Karpas-422 (cell line): ENCODE measurements around the gene PPP2R1A. TPM values are rescaled to one million over a fixed set of nuclear protein-coding genes. Genes with fewer than 3 reads are reported as not detected.
A peak's percentile ranks its signal among the peaks of the same experiment; 100 is the strongest.

ENCODE experiments used
- DNase-seq: peaks from one replicate; pipeline ENCODE4 v3.0.0-alpha.2; 2015
- H2AFZ ChIP-seq: fragments of 200-600 bp; sonication (generic); 2 replicates; pipeline ENCODE4 v1.6.1; 2014; ENCODE audit warnings: antibody characterized with exemption, low read length, mixed read lengths
- H3K27ac ChIP-seq: fragments of 200-600 bp; sonication (generic); 2 replicates; pipeline ENCODE4 v1.5.1; 2014; ENCODE audit warnings: mild to moderate bottlenecking, low read length, moderate library complexity
- H3K27me3 ChIP-seq: fragments of 200-600 bp; sonication (generic); 2 replicates; pipeline ENCODE4 v1.6.1; 2014; ENCODE audit warnings: low read length, mixed read lengths
- H3K36me3 ChIP-seq: fragments of 200-600 bp; sonication (generic); 2 replicates; pipeline ENCODE4 v1.6.1; 2014; ENCODE audit warnings: low read length, mixed read lengths; ENCODE audit not compliant: insufficient read depth
- H3K4me1 ChIP-seq: fragments of 200-600 bp; sonication (generic); 2 replicates; pipeline ENCODE4 v1.6.1; 2014; ENCODE audit warnings: mild to moderate bottlenecking, low read length, mixed read lengths
- H3K4me2 ChIP-seq: fragments of 200-600 bp; sonication (generic); 2 replicates; pipeline ENCODE4 v1.6.1; 2014; ENCODE audit warnings: low read length, low read depth, mild to moderate bottlenecking; ENCODE audit not compliant: poor library complexity, severe bottlenecking
- H3K4me3 ChIP-seq: fragments of 200-600 bp; sonication (generic); 2 replicates; pipeline ENCODE4 v1.5.1; 2014; ENCODE audit warnings: mild to moderate bottlenecking, antibody characterized with exemption, low read length, mixed read lengths
- H3K79me2 ChIP-seq: fragments of 200-600 bp; sonication (generic); 2 replicates; pipeline ENCODE4 v1.6.1; 2014; ENCODE audit warnings: mild to moderate bottlenecking, low read length, mixed read lengths
- H3K9ac ChIP-seq: fragments of 200-600 bp; sonication (generic); 2 replicates; pipeline ENCODE4 v1.6.0; 2014; ENCODE audit warnings: low read length
- H3K9me2 ChIP-seq: fragments of 200-600 bp; sonication (generic), shearing (Covaris generic); replicated peaks from 2 replicates; pipeline ENCODE4 v1.6.0; 2014; ENCODE audit warnings: mild to moderate bottlenecking, low read length, moderate library complexity; ENCODE audit not compliant: insufficient read depth
- H3K9me3 ChIP-seq: fragments of 300-700, 200-600 bp; sonication (generic); 2 replicates; pipeline ENCODE4 v1.6.1; 2014; ENCODE audit warnings: low read length, mixed read lengths
- H4K20me1 ChIP-seq: fragments of 200-600 bp; sonication (generic); 2 replicates; pipeline ENCODE4 v1.6.1; 2014; ENCODE audit warnings: mild to moderate bottlenecking, antibody characterized with exemption, low read length, low read depth; ENCODE audit not compliant: insufficient read depth
- total RNA-seq: library from RNA; depleted of rRNA; stranded (reverse); fragments of >200 nt; shearing (Covaris generic); gene quantifications from 2 replicates; pipeline ENCODE4 v1.2.3, GENCODE V29; 2014; ENCODE audit warnings: low replicate concordance; rRNA removed

PPP2R1A gene
- total RNA-seq: 169 and 267 TPM in 2 replicates

DNA sequence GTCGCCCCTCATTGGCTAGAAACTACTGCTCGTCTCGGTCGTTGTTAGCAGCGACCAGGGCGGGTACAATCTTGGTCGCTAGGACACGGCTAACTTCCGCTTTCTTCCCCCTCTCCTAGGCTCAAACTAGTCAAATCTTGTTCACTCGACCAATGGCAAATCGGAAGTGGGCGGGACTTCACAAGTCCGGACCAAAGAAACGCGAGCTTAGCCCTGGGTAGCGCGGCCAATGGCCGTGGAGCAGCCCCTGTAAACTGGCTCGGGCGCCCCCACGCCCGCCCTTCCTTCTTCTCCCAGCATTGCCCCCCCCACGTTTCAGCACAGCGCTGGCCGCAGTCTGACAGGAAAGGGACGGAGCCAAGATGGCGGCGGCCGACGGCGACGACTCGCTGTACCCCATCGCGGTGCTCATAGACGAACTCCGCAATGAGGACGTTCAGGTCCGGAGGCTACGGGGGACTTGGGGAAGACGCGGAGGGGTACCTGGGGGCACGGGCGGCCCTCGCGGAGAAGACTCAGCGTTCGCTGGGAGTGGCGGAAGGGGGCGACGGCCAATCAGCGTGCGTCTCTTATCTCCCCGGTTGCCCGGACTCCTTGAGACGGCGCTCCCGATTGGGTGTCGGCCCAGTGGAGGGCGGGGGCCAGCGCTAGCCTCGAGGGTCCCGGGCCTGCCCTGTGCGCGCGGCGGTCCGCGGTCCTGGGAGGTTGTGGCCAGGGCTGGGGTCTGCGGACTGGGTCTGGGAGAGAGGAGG is at the start of gene PPP2R1A:
Gene PPP2R1A (plus strand): TSS at position 318 of the 752 bp plus-strand sequence. CDS start 45 bp downstream, at position 363.
- Histone ChIP-seq H3K9ac (peak within 1 kb of the TSS; percentile 93), H3K9me2 (no peaks in the 10 kb centered on the region), H3K27me3 (no peaks in the 10 kb centered on the region), H3K4me2 (peak within 1 kb of the TSS; percentile 94), H3K36me3 (peaks cover 15% of the 10 kb centered on the region), H3K79me2 (peaks cover 52% of the 10 kb centered on the region), H2AFZ (peak within 1 kb of the TSS; percentile 85), H3K4me1 (peaks cover 21% of the 10 kb centered on the region), H4K20me1 (peaks cover 30% of the 10 kb centered on the region), H3K4me3 (peak within 1 kb of the TSS; percentile 86), H3K27ac (peak within 1 kb of the TSS; percentile 84), H3K9me3 (no peaks in the 10 kb centered on the region)
- peak; percentile 100 for DNase-seq

DNA sequence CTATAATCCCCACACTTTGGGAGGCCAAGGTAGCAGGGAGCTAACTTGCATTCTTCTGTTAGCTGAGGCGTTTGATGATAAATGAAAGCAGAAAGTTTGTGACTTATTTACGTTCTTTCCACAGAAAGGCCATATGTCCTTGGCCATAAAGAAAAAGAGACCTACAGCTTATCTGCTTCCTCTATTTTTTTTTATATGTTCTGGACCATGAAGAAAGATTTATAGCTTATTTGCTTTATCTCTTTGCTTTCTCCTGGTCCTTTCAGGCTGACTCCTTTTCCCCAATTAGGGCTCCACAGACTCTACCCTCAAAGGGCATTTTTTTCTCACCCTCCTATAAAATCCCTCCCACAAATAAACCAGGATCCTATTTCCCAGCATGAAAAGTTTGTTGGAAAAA is 48.6 kb upstream of the PPP2R1A start:
- peaks cover 27% of the 10 kb centered on the region for H3K79me2 ChIP-seq
- H3K4me1 ChIP-seq: peaks cover 15% of the 10 kb centered on the region
- no peak overlapping the region for H3K27ac ChIP-seq
- no peak overlapping the region for H2AFZ ChIP-seq
- peaks cover 20% of the 10 kb centered on the region for H3K9me3 ChIP-seq
- H3K4me2 ChIP-seq: no peak overlapping the region
- H3K27me3 ChIP-seq: no peaks in the 10 kb centered on the region
- H3K4me3 ChIP-seq: no peak overlapping the region
- no peak for DNase-seq
- H3K36me3 ChIP-seq: peaks cover 14% of the 10 kb centered on the region
- H3K9me2 ChIP-seq: no peaks in the 10 kb centered on the region
- H3K9ac ChIP-seq: no peak overlapping the region
- H4K20me1 ChIP-seq: no peaks in the 10 kb centered on the region

DNA sequence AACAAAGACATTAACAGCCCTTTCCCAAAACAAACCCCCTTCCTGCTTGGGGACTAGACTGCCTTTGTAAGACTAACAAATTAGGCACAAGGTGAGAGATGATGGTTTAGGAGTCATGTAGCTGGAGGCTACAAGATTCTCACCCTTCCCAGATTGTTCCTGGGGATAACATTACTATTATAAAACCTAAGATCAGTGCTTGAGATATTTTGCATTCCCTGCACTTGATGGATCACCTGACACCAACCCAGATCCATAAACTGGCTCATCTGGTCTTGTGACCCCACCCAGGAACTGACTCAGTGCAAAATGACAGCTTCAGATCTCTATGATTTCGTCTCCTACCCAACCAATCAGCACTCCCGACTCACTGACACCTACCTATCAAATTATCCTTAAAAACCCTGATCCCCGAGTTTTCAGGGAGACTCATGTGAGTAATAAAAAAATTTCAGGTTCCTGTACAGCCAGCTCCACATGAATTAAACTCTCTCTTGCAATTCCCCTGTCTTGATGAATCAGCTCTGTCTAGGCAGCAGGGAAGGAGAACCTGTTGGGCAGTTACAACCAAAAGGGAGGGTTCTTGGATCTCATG is 47.8 kb upstream of the PPP2R1A start:
- Histone ChIP-seq H3K4me1 (peaks cover 15% of the 10 kb centered on the region), H3K4me3 (no peak overlapping the region), H3K27ac (no peak overlapping the region), H3K36me3 (peaks cover 8% of the 10 kb centered on the region; the same call in 1 of the 2 replicates), H3K27me3 (no peaks in the 10 kb centered on the region), H3K9ac (no peak overlapping the region), H3K4me2 (no peak overlapping the region), H2AFZ (no peak overlapping the region), H3K9me3 (peaks cover 22% of the 10 kb centered on the region), H3K9me2 (no peaks in the 10 kb centered on the region), H3K79me2 (peaks cover 21% of the 10 kb centered on the region), H4K20me1 (no peaks in the 10 kb centered on the region)
- no peak for DNase-seq

DNA sequence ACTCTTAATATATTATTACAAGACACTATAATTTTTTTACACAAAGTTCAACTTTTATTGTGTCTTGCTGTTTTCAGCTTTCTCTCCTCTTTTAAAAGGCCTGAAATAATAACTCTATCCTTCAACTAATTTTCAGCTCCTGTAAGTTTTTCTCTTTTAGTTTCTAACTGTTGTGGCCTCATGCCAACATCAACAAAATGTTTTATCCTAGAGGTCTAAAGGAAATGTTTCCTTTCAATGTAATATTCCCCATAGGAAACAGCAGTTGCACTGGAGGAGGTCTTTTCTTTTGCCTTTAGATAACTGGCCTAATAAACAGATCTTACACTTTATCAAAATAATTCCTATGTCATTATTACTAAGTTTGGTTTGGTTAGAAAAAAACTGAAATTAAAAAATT is 41.6 kb upstream of the PPP2R1A start:
- Histone ChIP-seq H3K9ac (no peak overlapping the region), H3K9me2 (no peaks in the 10 kb centered on the region), H3K27ac (no peak overlapping the region), H2AFZ (no peak overlapping the region), H3K4me2 (no peak overlapping the region), H3K9me3 (peaks cover 47% of the 10 kb centered on the region), H3K79me2 (no peaks in the 10 kb centered on the region), H4K20me1 (no peaks in the 10 kb centered on the region), H3K4me1 (no peaks in the 10 kb centered on the region), H3K4me3 (no peak overlapping the region), H3K27me3 (no peaks in the 10 kb centered on the region), H3K36me3 (no peaks in the 10 kb centered on the region; the same call in 1 of the 2 replicates)
- DNase-seq: no peak

DNA sequence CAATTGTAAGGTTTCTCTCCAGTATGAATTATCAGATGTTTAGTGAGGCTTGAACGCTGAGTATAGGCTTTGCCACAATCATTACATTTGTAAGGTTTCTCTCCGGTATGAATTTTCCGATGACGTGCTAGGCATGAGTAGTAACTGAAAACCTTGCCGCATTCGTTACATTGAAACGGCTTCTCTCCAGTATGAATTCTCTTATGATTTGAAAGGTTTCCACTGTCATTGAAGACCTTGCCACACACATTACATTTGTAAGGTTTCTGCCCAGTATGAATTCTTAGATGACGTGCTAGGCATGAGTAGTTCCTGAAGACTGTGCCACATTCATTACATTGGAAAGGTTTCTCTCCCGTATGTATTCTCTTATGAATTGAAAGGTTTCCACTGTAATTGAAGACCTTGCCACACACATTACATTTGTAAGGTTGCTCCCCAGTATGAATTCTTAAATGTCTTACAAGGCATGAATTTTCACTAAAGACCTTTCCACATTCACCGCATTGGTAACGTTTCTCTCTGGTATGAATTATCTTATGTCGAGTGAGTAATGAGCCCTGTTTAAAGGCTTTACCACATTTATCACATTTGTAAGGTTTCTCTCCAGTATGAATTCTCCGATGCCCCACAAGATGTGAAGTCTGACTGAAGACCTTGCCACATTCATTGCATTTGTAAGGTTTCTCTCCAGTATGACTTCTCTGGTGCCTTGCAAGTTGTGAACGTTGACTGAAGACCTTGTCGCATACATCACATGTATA is 34.1 kb upstream of the PPP2R1A start:
- Histone ChIP-seq H3K9ac (no peak overlapping the region), H3K9me2 (no peaks in the 10 kb centered on the region), H3K27me3 (no peaks in the 10 kb centered on the region), H3K9me3 (peaks cover 59% of the 10 kb centered on the region), H3K27ac (no peak overlapping the region), H2AFZ (no peak overlapping the region), H3K4me1 (no peaks in the 10 kb centered on the region), H4K20me1 (no peaks in the 10 kb centered on the region), H3K36me3 (peaks cover 34% of the 10 kb centered on the region), H3K4me3 (no peak overlapping the region), H3K79me2 (no peaks in the 10 kb centered on the region), H3K4me2 (no peak overlapping the region)
- no peak for DNase-seq

DNA sequence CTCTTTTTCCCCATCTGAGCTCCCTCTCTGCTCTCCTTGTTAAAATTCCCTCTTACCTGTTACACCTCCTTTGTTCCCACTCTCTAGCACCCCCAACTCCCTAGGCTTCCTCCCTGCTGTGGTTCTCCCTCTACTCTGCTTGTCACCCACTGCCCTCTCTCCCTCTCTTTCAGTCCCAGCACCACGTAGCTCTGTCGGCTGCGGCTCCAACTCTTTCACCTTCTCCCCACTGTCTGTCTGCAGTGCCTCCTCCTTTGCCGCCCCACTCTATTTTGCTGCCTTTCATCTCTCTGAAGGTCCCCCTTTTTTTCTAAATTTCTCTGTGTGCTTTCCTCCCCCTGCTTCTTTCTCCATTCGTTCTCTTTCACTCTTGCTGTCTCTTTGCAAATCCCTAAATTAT is 19.5 kb upstream of the PPP2R1A start:
- peaks cover 18% of the 10 kb centered on the region for H3K4me1 ChIP-seq
- H3K27me3 ChIP-seq: no peaks in the 10 kb centered on the region
- H3K36me3 ChIP-seq: peaks cover 33% of the 10 kb centered on the region
- H3K27ac ChIP-seq: 0 out of 2 replicates have a peak overlapping the region, but pooled peaks have one; percentile 32
- peaks cover 20% of the 10 kb centered on the region for H3K79me2 ChIP-seq
- H3K9ac ChIP-seq: peak overlapping the region; percentile 88
- H4K20me1 ChIP-seq: no peaks in the 10 kb centered on the region
- peaks cover 4% of the 10 kb centered on the region for H3K9me3 ChIP-seq
- H2AFZ ChIP-seq: peak overlapping the region; percentile 82
- peak overlapping the region; percentile 89 for H3K4me3 ChIP-seq
- DNase-seq: no peak
- H3K9me2 ChIP-seq: no peaks in the 10 kb centered on the region
- H3K4me2 ChIP-seq: peak overlapping the region; percentile 92

DNA sequence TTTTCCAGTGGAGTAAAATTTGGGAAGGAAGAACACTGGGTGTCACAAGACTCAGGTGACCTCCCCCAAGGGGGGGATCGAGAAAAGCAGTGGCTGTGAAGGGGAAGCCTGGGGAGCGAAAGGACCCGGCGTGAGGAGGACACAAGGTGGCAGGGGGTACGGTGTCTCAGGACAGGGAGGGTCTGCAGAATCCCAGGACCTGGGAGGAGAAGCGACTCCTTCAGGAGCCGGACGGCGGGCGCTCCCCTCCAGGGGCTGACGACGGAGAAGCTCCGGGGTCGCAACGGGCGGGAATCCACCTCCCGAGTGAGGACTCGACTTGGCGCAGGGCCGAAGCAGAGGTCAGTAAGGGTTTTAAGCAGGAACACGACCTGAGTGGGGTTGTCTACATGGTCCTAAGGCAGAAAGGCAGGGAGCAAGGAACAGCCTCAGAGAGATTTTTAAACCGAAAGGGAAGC is 19.0 kb upstream of the PPP2R1A start:
- peaks cover 28% of the 10 kb centered on the region for H3K36me3 ChIP-seq
- H4K20me1 ChIP-seq: no peaks in the 10 kb centered on the region
- peak overlapping the region; percentile 32 for H3K27ac ChIP-seq
- peak overlapping the region; percentile 92 for H3K4me2 ChIP-seq
- DNase-seq: no peak
- H2AFZ ChIP-seq: peak overlapping the region; percentile 82
- H3K4me3 ChIP-seq: peak overlapping the region; percentile 89
- H3K4me1 ChIP-seq: peaks cover 18% of the 10 kb centered on the region
- peak overlapping the region; percentile 88 for H3K9ac ChIP-seq
- peaks cover 20% of the 10 kb centered on the region for H3K79me2 ChIP-seq
- H3K27me3 ChIP-seq: no peaks in the 10 kb centered on the region
- no peaks in the 10 kb centered on the region; the same call in 1 of the 2 replicates for H3K9me3 ChIP-seq
- no peaks in the 10 kb centered on the region for H3K9me2 ChIP-seq
